Body of pancreas (tissue), 4 donors: ENCODE measurements around the gene MCCC2. TPM values are rescaled to one million over a fixed set of nuclear protein-coding genes. Genes with fewer than 3 reads are reported as not detected.

Source experiments
- ATAC-seq: fragments of 150-250 bp; one replicate; pipeline ENCODE4 v1.9.1; 2016
- DNase-seq, 4 donors: peaks; one replicate each; pipeline ENCODE4 v3.0.0-alpha.2; 2019
- H3K27ac ChIP-seq, 4 donors: fragments of 200-600 bp; sonication (generic); 1 replicate in 3 of 4; 2 replicates in 1 of 4; pipeline versions ENCODE4 v1.5.1 to v1.6.1; 2016 to 2019; ENCODE audit warnings: mild to moderate bottlenecking in 1 of 4, mixed read lengths in 1 of 4, moderate library complexity in 1 of 4
- H3K27me3 ChIP-seq, 2 donors: fragments of 200-600 bp; sonication (generic); one replicate each; pipeline ENCODE4 v1.6.0; 2016; ENCODE audit warnings: mild to moderate bottlenecking in 1 of 2
- H3K36me3 ChIP-seq, 2 donors: fragments of 200-600 bp; sonication (generic); replicated peaks in 1 of 2; 2 replicates each; pipeline ENCODE4 v1.5.1; 2016; ENCODE audit warnings: low read depth in 2 of 2; ENCODE audit not compliant: insufficient read depth in 1 of 2
- H3K4me1 ChIP-seq: fragments of 200-600 bp; sonication (generic); one replicate; pipeline ENCODE4 v1.6.0; 2016
- H3K4me3 ChIP-seq, 2 donors: fragments of 200-600 bp; sonication (generic); 1 replicate in 1 of 2; 2 replicates in 1 of 2; pipeline ENCODE4 v1.5.1; 2016 to 2019
- H3K9me3 ChIP-seq, 3 donors: fragments of 200-600 bp; sonication (generic); 1 replicate in 2 of 3; 2 replicates in 1 of 3; pipeline ENCODE4 v1.5.1; 2016
- POLR2A ChIP-seq, 3 donors: fragments of 450-650 bp; IDR thresholded peaks; one replicate each; pipeline ENCODE4 v1.6.1; 2016; ENCODE audit warnings: antibody characterized with exemption in 3 of 3, mild to moderate bottlenecking in 2 of 3
- WGBS, 2 donors: methylation state at CpG; one replicate each; pipeline ENCODE4 v1.1.5; 2017; 5-methylcytosine and 5-hydroxymethylcytosine counted together
- intact Hi-C: fragments of 100-400 bp; cut with DNase I; formaldehyde crosslinking; loops from one replicate; pipeline ENCODE4 v1.15.1; 2023
- total RNA-seq, 2 donors: library from RNA; depleted of rRNA; stranded (reverse); fragments of >200 nt; gene quantifications; one replicate each; pipeline ENCODE4 v1.1.0, GENCODE V29; 2016
- TF ChIP-seq, protein P1 (sequence below), 7 experiments: fragments of 450-650 bp in 4 of 7; fragments of 200-600 bp in 3 of 7; sonication (generic) in 3 of 7; IDR thresholded peaks; one replicate each; pipeline ENCODE4 v1.5.1; 2016 to 2019; ENCODE audit warnings: antibody characterized with exemption in 7 of 7

Gene MCCC2
- total RNA-seq, 2 donors from 2014 or later = 22.8 to 31.0 TPM

DNA sequence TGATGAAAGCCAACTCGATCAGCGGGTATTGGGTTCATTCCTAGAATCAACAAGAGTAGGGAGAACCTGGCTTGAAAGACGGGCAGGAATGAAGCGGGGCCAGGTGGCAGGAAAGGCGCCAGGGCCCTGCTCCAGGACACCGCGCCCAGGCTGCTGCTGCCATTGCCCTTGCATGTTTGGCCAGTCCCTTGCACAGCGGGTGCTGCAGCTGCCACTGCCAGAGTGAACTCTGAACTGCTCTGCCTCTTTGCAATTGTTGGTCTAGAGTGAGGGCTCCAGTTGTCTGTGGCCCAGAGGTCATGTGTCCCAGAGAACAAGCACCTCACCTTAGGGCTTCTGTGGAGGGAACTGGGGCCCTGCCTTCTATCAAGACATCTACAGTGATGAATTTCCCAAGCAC lies 107.9 kb downstream of the MCCC2 start:
- Histone ChIP-seq H3K4me3 (no peak overlapping the region), H3K4me1 (no peaks in the 10 kb centered on the region), H3K27me3 (no peaks in the 10 kb centered on the region), H3K27ac (no peak overlapping the region), H3K36me3 (no peaks in the 10 kb centered on the region), H3K9me3 (no peaks in the 10 kb centered on the region)
- DNase-seq = no peak
- no peak for TF ChIP-seq POLR2A (IDR thresholded peaks at IDR 0.05)
- TF ChIP-seq, protein P1, sequence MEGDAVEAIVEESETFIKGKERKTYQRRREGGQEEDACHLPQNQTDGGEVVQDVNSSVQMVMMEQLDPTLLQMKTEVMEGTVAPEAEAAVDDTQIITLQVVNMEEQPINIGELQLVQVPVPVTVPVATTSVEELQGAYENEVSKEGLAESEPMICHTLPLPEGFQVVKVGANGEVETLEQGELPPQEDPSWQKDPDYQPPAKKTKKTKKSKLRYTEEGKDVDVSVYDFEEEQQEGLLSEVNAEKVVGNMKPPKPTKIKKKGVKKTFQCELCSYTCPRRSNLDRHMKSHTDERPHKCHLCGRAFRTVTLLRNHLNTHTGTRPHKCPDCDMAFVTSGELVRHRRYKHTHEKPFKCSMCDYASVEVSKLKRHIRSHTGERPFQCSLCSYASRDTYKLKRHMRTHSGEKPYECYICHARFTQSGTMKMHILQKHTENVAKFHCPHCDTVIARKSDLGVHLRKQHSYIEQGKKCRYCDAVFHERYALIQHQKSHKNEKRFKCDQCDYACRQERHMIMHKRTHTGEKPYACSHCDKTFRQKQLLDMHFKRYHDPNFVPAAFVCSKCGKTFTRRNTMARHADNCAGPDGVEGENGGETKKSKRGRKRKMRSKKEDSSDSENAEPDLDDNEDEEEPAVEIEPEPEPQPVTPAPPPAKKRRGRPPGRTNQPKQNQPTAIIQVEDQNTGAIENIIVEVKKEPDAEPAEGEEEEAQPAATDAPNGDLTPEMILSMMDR (IDR thresholded peaks at IDR 0.05) = no peak
- ATAC-seq = no peak
- intact Hi-C loops = no loop called here
- 85 to 87% methylated on average over 5 to 8 of the region's 8 CpGs for WGBS, 2 donors

DNA sequence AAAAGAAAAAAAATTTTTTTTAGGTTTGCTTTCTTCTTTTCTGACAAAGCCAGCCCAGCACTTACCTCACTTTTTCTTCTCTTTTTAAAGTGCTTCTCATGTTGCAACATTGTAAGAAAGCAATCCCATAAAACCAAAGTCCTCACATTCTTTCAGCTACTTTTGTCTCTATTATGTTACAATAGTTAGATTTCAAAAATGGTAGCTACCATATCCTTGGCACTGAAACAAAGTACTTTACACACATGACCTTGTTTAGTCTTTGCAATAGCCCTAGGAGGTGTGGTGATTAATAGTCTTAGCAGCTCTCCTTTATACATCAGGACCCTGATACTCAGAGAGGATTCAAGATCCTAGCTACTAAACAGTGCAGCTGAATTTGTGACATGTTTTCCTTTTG lies 108.5 kb downstream of the MCCC2 start:
- ATAC-seq = no peak
- intact Hi-C loops = no loop called here

DNA sequence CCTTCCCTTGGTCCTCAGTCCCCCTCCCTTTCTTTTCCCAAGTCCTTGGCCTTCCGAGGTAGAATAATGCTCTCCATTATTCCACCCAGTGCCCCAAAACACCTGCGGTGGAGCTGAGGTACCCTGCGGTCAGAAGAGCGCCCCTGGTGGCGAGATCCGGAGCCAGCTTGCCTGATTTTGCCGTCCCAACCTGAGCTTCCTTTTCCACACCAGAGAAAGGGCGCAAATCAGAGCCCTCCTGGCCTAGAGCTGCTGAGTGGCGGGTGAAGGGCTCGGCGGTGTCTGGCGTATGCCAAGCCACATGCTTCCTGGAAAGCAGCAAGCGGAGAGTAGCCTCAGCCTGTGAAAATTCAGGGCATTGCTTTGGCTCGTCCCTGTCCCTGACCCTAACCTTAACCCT lies 110.8 kb downstream of the MCCC2 start:
- Histone ChIP-seq H3K4me3 (no peak overlapping the region), H3K36me3 (no peaks in the 10 kb centered on the region), H3K27ac (no peak overlapping the region), H3K9me3 (no peaks in the 10 kb centered on the region), H3K27me3 (no peaks in the 10 kb centered on the region), H3K4me1 (no peaks in the 10 kb centered on the region)
- TF ChIP-seq POLR2A (IDR thresholded peaks at IDR 0.05) = no peak
- TF ChIP-seq, protein P1 (IDR thresholded peaks at IDR 0.05) = peak in 4 of 7 experiments; percentile 7 to 30 (median 10)
- DNase-seq = no peak
- 40 to 49% methylated on average over 10 to 14 of the region's 14 CpGs for WGBS, 2 donors
- intact Hi-C loops = no loop called here
- no peak for ATAC-seq

More for the DNA sequence above, 108.5 kb downstream of the MCCC2 start:
- Histone ChIP-seq H3K36me3 (no peaks in the 10 kb centered on the region), H3K4me1 (no peaks in the 10 kb centered on the region), H3K4me3 (no peak overlapping the region), H3K27me3 (no peaks in the 10 kb centered on the region), H3K27ac (no peak overlapping the region), H3K9me3 (no peaks in the 10 kb centered on the region)
- TF ChIP-seq, protein P1 (IDR thresholded peaks at IDR 0.05) = no peak
- TF ChIP-seq POLR2A (IDR thresholded peaks at IDR 0.05) = no peak
- no peak for DNase-seq

DNA sequence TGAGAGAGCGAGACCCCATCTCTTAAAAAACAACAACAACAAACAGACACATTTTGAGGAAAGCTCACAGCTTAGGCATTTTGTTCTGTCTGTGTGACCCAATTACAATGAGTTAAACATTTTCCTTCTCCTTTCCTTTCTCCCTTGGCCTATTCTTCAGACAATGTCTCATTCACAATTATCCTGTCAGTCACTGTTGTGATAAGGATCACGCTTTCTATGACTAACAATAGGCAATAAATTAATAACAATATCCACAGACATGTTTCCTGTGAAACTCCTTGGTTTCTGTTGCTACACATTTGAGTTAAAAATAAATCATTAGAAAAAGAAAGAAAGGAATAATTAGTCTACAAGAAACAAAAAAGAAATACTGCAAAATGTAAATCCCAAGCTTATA lies 112.1 kb downstream of the MCCC2 start:
- DNase-seq (no peak), ATAC-seq (no peak)
- Histone ChIP-seq H3K4me3 (no peak overlapping the region), H3K4me1 (no peaks in the 10 kb centered on the region), H3K9me3 (no peaks in the 10 kb centered on the region), H3K27ac (no peak overlapping the region), H3K36me3 (no peaks in the 10 kb centered on the region), H3K27me3 (no peaks in the 10 kb centered on the region)
- intact Hi-C loops = no loop called here
- no peak for TF ChIP-seq POLR2A (IDR thresholded peaks at IDR 0.05)
- TF ChIP-seq, protein P1 (IDR thresholded peaks at IDR 0.05) = no peak
- 70 to 75% methylated on average over 2 of the region's 2 CpGs for WGBS, 2 donors

DNA sequence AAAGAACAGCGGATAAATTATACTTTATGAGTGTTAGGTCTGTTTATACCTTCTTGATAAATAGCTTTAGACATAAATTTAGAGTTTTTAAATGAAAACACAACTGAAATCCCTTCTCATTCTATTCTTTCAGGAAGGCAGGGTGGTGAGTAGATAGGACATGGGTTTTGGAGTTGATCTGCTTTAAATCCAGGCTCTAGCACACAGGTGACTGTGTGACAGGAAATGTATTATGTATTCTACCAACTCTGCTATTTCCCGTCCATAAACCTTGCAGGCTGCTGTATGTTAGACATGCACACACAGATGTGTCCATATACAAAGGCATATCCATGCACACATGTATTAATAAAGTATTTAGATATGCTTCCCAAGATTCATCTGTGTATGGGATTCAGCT lies 112.6 kb downstream of the MCCC2 start:
- intact Hi-C loops = no loop called here
- 56 to 86% methylated on average over 2 of the region's 2 CpGs for WGBS, 2 donors

More for the DNA sequence above, 112.6 kb downstream of the MCCC2 start:
- Histone ChIP-seq H3K27ac (no peak overlapping the region), H3K4me1 (no peaks in the 10 kb centered on the region), H3K36me3 (no peaks in the 10 kb centered on the region), H3K9me3 (no peaks in the 10 kb centered on the region), H3K27me3 (no peaks in the 10 kb centered on the region), H3K4me3 (no peak overlapping the region)
- ATAC-seq = no peak
- TF ChIP-seq, protein P1 (IDR thresholded peaks at IDR 0.05) = no peak
- TF ChIP-seq POLR2A (IDR thresholded peaks at IDR 0.05) = no peak
- no peak for DNase-seq
